GM18526 (cell line): ENCODE data around the gene LILRB5.
"Not testable (repeated sequence)": the region's sequence is repeated elsewhere in the genome, so short reads cannot be mapped to it uniquely, and the experiment has no call there.

ENCODE experiments used
- POLR2A ChIP-seq: IDR thresholded peaks from 3 replicates; pipeline ENCODE4 v1.6.1; 2011; ENCODE audit not compliant: insufficient read length; ENCODE audit errors: extremely low read depth

Gene LILRB5

GRCh38 chr19:54233941-54234340, 23.1 kb downstream of the LILRB5 start:
- no peak for TF ChIP-seq POLR2A

GRCh38 chr19:54231077-54231931, 25.8 kb downstream of the LILRB5 start:
- TF ChIP-seq POLR2A, result no peak

GRCh38 chr19:54230031-54230430, 27.0 kb downstream of the LILRB5 start:
- TF ChIP-seq POLR2A, result no peak

GRCh38 chr19:54229146-54229545, 27.9 kb downstream of the LILRB5 start:
- TF ChIP-seq POLR2A, result no peak

- TF ChIP-seq POLR2A, result not testable (repeated sequence)
These were observed 34.4 kb downstream of the LILRB5 start, which contains the start of gene LILRB3 for GRCh38 chr19:54222474-54223276. Gene LILRB3 (minus strand): TSS chr19:54223007. CDS start chr19:54222976, 31 bp downstream.

GRCh38 chr19:54218960-54219661, 38.0 kb downstream of the LILRB5 start:
- TF ChIP-seq POLR2A, result no peak

GRCh38 chr19:54218259-54218658, 38.8 kb downstream of the LILRB5 start:
- TF ChIP-seq POLR2A, result no peak

- no peak for TF ChIP-seq POLR2A
These were observed 40.2 kb downstream of the LILRB5 start for GRCh38 chr19:54216869-54217268.

GRCh38 chr19:54211235-54211634, 45.8 kb downstream of the LILRB5 start:
- TF ChIP-seq POLR2A, result no peak

GRCh38 chr19:54209811-54210494, 47.1 kb downstream of the LILRB5 start:
- no peak for TF ChIP-seq POLR2A

GRCh38 chr19:54209058-54209810, 47.8 kb downstream of the LILRB5 start:
- TF ChIP-seq POLR2A, result peak; percentile 25

GRCh38 chr19:54208784-54209057, 48.4 kb downstream of the LILRB5 start:
- TF ChIP-seq POLR2A, result no peak

- TF ChIP-seq POLR2A, result peak; percentile 54
These were observed 48.9 kb downstream of the LILRB5 start for GRCh38 chr19:54207983-54208783.

GRCh38 chr19:54207676-54207982, 49.4 kb downstream of the LILRB5 start:
- no peak for TF ChIP-seq POLR2A
